Activated naive CD4-positive, alpha-beta T cell treated with anti-CD3 and anti-CD28 coated beads, Interleukin-2, amount 50 U/mL, for 24 hours (primary cell): ENCODE measurements around the gene SLC35F1.
A peak's percentile ranks its signal among the peaks of the same experiment; 100 is the strongest.
"Not testable (repeated sequence)": the region's sequence is repeated elsewhere in the genome, so short reads cannot be mapped to it uniquely, and the experiment has no call there.

Experiments
- H3K27ac Mint-ChIP-seq: one replicate; pipeline ENCODE4 v1.8.0; 2021; ENCODE audit warnings: mild to moderate bottlenecking, mixed read lengths
- H3K27me3 Mint-ChIP-seq: one replicate; pipeline ENCODE4 v1.8.0; 2021; ENCODE audit warnings: mixed read lengths
- H3K36me3 Mint-ChIP-seq: one replicate; pipeline ENCODE4 v1.8.0; 2021; ENCODE audit warnings: mixed read lengths
- H3K4me1 Mint-ChIP-seq: one replicate; pipeline ENCODE4 v1.8.0; 2021; ENCODE audit warnings: mixed read lengths
- H3K4me3 Mint-ChIP-seq: one replicate; pipeline ENCODE4 v1.8.0; 2021; ENCODE audit warnings: mild to moderate bottlenecking, mixed read lengths
- H3K9me3 Mint-ChIP-seq: one replicate; pipeline ENCODE4 v1.8.0; 2021; ENCODE audit warnings: mixed read lengths

Gene SLC35F1

DNA sequence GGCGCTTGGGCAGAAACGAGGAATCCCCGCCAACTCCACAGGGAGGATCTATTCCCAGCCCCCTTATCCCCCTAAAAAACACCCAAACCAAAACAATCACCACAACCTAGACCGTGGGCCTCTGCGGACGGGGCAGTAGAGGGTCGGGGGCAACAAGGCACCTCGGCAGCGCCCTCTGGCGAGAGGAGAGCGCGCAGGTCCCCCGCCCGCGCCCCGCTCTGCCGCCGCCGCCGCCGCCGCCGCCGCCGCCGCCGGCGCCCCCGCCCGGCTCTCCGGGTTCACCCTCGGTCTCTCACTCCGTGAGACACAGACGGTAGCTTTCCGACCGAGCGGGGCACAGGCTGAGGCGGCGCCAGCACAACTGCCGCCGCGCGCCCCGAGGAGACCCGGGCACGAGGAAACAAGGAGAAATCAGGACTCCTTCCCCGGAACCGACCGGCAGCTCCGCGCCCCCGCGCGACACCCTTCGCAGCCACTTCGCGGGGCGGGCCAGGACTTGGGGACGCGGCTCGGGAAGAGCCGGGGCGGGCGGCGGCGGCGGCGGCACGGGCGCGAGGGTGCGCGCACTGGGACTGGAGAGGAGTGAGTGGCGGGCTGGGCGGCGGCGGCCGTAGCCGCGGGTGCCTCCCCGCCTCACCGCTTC is at the start of gene SLC35F1:
Gene SLC35F1 (plus strand): TSS at position 307 of the 643 bp plus-strand sequence.
- Mint-ChIP-seq H3K9me3 (no peaks in the 10 kb centered on the region), H3K27ac (no peak within 1 kb of the TSS), H3K27me3 (peaks cover 55% of the 10 kb centered on the region), H3K36me3 (peaks cover 2% of the 10 kb centered on the region), H3K4me3 (peak within 1 kb of the TSS; percentile 76), H3K4me1 (peaks cover 6% of the 10 kb centered on the region)

- H3K36me3 Mint-ChIP-seq, H3K4me1 Mint-ChIP-seq, H3K4me3 Mint-ChIP-seq, H3K27ac Mint-ChIP-seq, H3K27me3 Mint-ChIP-seq: not testable (repeated sequence)
- peaks cover 11% of the 10 kb centered on the region for H3K9me3 Mint-ChIP-seq
These were observed 48.5 kb upstream of the SLC35F1 start for GRCh38 chr6:117858601-117859000.

GRCh38 chr6:117861545-117861944 is 45.5 kb upstream of the SLC35F1 start:
- peaks cover 11% of the 10 kb centered on the region for H3K9me3 Mint-ChIP-seq
- no peak overlapping the region for H3K27ac Mint-ChIP-seq
- H3K27me3 Mint-ChIP-seq = peaks cover 4% of the 10 kb centered on the region
- H3K4me1 Mint-ChIP-seq = no peaks in the 10 kb centered on the region
- no peaks in the 10 kb centered on the region for H3K36me3 Mint-ChIP-seq
- H3K4me3 Mint-ChIP-seq = no peak overlapping the region

DNA sequence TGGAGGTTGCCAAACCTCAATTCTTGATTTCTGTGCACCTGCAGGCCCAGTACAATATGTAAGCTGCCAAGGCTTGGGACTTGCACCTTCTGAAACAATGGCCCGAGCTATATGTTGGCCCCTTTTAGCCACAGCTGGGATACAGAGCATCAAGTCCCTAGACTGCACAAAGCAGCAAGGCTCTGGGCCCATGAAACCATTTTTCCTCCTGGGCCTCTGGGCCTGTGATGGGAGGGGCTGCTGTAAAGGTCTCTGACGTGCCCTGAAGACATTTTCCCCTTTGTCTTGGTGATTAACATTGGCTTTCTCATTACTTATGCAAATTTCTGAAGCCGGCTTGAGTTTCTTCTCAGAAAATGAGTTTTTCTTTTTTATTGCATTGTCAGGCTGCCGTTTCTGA is 40.5 kb upstream of the SLC35F1 start:
- H3K4me1 Mint-ChIP-seq = no peaks in the 10 kb centered on the region
- peaks cover 7% of the 10 kb centered on the region for H3K27me3 Mint-ChIP-seq
- H3K9me3 Mint-ChIP-seq = peaks cover 9% of the 10 kb centered on the region
- no peaks in the 10 kb centered on the region for H3K36me3 Mint-ChIP-seq
- no peak overlapping the region for H3K27ac Mint-ChIP-seq
- no peak overlapping the region for H3K4me3 Mint-ChIP-seq

GRCh38 chr6:117870486-117871242 is 36.4 kb upstream of the SLC35F1 start:
- Mint-ChIP-seq H3K4me3 (no peak overlapping the region), H3K4me1 (no peaks in the 10 kb centered on the region)

DNA sequence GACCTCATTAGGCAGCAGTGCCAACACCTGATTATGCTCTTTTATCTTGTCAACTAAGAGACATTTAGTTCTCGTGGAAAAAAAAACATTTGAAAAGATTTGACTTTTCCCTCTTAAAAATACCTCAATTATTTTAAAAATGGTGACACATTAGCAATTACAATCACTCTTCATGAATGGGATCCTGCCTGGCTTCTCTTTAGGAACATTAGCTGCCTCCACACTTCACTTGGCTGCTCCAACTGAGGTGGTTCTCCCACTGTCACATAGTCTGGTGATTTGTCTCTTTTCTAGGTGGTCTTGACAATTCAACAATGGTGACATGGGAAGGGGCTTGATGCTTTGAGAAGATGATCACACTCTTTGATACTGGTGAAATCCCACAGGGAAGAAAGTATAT is 26.2 kb upstream of the SLC35F1 start:
- Mint-ChIP-seq H3K4me3 (no peak overlapping the region), H3K27me3 (peaks cover 10% of the 10 kb centered on the region), H3K4me1 (no peaks in the 10 kb centered on the region), H3K27ac (no peak overlapping the region), H3K36me3 (no peaks in the 10 kb centered on the region), H3K9me3 (no peaks in the 10 kb centered on the region)

More at GRCh38 chr6:117870486-117871242, 36.4 kb upstream of the SLC35F1 start:
- Mint-ChIP-seq H3K27ac (no peak overlapping the region), H3K27me3 (peaks cover 7% of the 10 kb centered on the region), H3K9me3 (peaks cover 9% of the 10 kb centered on the region), H3K36me3 (no peaks in the 10 kb centered on the region)

GRCh38 chr6:117890172-117890571 is 16.9 kb upstream of the SLC35F1 start:
- H3K36me3 Mint-ChIP-seq = no peaks in the 10 kb centered on the region
- H3K4me3 Mint-ChIP-seq = no peak overlapping the region
- no peaks in the 10 kb centered on the region for H3K9me3 Mint-ChIP-seq
- no peaks in the 10 kb centered on the region for H3K4me1 Mint-ChIP-seq
- peaks cover 5% of the 10 kb centered on the region for H3K27me3 Mint-ChIP-seq
- H3K27ac Mint-ChIP-seq = no peak overlapping the region

GRCh38 chr6:117906507-117906957 is 532 bp upstream of the SLC35F1 start:
- H3K27ac Mint-ChIP-seq = no peak overlapping the region
- peaks cover 53% of the 10 kb centered on the region for H3K27me3 Mint-ChIP-seq

DNA sequence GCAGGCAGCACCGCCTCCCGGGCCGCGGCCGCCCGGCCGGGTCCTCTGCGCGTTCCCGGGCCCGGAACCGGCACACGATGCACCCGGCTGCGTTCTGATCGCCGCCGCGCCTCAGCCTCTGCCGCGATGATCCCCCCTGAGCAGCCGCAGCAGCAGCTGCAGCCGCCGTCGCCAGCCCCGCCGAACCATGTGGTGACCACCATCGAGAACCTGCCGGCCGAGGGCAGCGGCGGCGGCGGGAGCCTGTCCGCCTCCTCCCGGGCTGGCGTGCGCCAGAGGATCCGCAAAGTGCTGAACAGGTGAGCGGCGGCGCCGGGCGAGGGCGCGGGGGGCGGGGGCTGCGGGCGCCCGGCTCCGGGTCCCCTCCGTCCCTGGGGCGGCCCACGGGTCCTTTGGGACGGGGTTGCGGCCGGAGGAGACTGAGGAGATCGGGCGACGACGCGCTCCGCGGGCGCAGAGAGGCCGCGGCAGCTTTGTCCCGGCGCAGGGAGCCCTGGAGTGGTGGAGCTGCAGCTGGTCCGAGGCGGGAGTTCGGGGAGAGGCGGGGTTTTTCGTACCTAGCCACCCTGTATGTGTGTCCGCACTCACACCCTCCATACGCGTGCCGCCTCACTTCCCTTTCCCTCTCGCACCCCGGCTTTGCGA is 659 bp downstream of the SLC35F1 start:
- no peak overlapping the region for H3K4me3 Mint-ChIP-seq
- peaks cover 2% of the 10 kb centered on the region for H3K36me3 Mint-ChIP-seq
- H3K27ac Mint-ChIP-seq = no peak overlapping the region
- H3K9me3 Mint-ChIP-seq = no peaks in the 10 kb centered on the region
- peaks cover 6% of the 10 kb centered on the region for H3K4me1 Mint-ChIP-seq
- H3K27me3 Mint-ChIP-seq = peaks cover 58% of the 10 kb centered on the region

More at GRCh38 chr6:117906507-117906957, 532 bp upstream of the SLC35F1 start:
- Mint-ChIP-seq H3K36me3 (peaks cover 2% of the 10 kb centered on the region), H3K4me3 (peak overlapping the region; percentile 64), H3K9me3 (no peaks in the 10 kb centered on the region), H3K4me1 (peaks cover 6% of the 10 kb centered on the region)

DNA sequence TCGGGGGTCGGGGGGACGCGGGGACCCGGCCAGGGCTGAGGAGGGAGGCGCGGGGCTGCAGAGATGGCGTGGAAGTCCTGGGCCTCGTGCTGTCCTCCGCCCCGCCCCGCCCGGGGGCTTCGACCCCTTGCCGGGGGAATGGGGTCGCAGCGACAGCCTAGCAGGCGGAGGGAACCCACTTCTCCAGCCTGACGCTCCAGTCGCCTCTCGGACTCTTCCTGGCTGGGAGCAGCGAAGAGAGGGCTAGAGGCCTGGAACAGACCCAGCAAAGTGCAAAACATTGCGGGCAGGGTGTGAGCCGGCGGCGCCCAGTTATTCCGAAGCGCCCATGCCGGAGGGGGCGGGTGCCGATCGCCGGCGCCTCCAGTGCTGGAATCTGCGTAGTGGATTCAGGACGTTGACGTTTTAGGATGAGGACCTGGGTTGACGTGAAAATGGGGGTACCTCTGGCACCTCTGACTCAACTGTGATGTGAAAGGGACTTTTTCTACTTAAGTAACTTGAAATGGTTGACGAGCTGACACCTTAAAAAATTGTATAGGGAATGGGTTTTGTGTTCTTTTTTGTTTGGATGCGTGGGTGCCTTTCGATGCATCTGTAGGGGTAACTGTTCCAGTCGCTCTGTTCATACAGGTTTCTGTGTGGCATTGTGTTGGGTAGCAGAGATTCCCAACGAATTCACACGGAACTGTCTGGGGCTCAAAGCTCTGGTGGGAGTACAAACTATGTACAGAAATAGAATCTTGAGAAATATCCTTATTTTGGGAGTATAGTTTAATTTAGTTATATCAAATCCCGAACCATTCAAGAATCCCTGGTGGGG is 1.4 kb downstream of the SLC35F1 start:
- Mint-ChIP-seq H3K27me3 (peaks cover 61% of the 10 kb centered on the region), H3K36me3 (peaks cover 2% of the 10 kb centered on the region), H3K27ac (no peak overlapping the region), H3K4me1 (peaks cover 6% of the 10 kb centered on the region), H3K9me3 (no peaks in the 10 kb centered on the region), H3K4me3 (peak overlapping the region; percentile 70)

DNA sequence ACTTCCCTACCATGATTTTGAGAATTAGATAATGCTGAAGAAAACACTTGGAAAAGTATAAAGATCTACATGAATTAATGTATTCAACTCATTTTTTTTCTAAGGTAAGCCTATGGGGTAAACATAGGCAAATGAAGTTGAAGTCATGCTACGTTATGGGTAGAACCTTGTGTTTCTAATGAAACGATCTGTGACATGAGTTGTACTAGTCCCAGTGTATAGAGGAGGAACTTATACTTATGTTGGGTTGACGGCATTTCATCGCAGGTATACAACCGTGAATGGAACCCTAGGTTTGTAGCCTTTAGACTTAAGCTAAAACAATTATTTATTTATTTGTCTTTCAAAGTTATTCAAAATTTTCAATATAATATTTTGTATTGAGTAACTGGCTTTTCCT is 2.6 kb downstream of the SLC35F1 start:
- Mint-ChIP-seq H3K27ac (no peak overlapping the region), H3K36me3 (peaks cover 2% of the 10 kb centered on the region), H3K27me3 (peaks cover 53% of the 10 kb centered on the region), H3K4me3 (no peak overlapping the region), H3K9me3 (no peaks in the 10 kb centered on the region), H3K4me1 (peaks cover 6% of the 10 kb centered on the region)

- no peaks in the 10 kb centered on the region for H3K9me3 Mint-ChIP-seq
- H3K27ac Mint-ChIP-seq = no peak overlapping the region
- H3K4me3 Mint-ChIP-seq = no peak overlapping the region
- H3K27me3 Mint-ChIP-seq = peaks cover 44% of the 10 kb centered on the region
- peaks cover 6% of the 10 kb centered on the region for H3K4me1 Mint-ChIP-seq
- H3K36me3 Mint-ChIP-seq = peaks cover 2% of the 10 kb centered on the region
These were observed 3.5 kb downstream of the SLC35F1 start for GRCh38 chr6:117910549-117910948.

DNA sequence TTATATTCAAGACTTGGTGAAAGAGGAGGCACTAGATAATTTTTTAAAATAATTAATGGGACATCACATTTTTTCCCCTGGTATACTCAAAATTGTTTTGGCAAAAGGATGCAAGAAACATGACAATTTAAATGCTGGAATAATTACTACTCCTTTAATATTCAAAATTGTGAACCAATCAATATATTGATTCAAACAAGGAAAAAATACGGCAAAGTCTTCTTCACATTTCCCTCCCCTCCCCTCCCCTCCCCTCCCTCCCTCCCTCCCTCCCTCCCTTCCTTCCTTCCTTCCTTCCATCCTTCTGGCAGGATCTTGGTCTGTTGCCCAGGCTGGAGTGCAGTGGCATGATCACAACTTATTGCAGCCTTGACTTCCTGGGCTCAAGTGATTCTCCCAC is 4.1 kb downstream of the SLC35F1 start:
- H3K4me1 Mint-ChIP-seq = peaks cover 6% of the 10 kb centered on the region
- H3K27ac Mint-ChIP-seq = no peak overlapping the region
- H3K27me3 Mint-ChIP-seq = peaks cover 39% of the 10 kb centered on the region
- no peaks in the 10 kb centered on the region for H3K9me3 Mint-ChIP-seq
- H3K36me3 Mint-ChIP-seq = no peaks in the 10 kb centered on the region
- no peak overlapping the region for H3K4me3 Mint-ChIP-seq

DNA sequence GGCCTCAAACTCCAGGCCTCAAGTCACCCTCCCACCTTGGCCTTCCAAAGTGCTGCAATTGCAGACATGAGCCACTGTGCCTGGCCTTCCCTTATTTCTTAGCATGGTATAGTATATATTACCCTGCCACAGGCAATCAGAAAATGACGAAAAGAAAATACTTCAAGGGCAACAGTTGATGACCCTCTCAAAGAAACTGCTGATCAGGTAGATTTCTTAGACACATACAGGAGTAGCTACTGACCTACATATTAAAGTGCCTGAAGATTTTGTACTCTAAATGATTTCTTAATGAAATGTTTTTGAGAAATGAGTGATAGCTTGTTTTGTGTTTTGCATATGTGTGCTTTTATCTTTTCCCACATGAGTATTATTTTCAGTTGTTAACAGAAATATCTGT is 4.6 kb downstream of the SLC35F1 start:
- Mint-ChIP-seq H3K4me3 (no peak overlapping the region), H3K36me3 (no peaks in the 10 kb centered on the region), H3K9me3 (no peaks in the 10 kb centered on the region), H3K27ac (no peak overlapping the region), H3K4me1 (peaks cover 6% of the 10 kb centered on the region), H3K27me3 (peaks cover 34% of the 10 kb centered on the region)

DNA sequence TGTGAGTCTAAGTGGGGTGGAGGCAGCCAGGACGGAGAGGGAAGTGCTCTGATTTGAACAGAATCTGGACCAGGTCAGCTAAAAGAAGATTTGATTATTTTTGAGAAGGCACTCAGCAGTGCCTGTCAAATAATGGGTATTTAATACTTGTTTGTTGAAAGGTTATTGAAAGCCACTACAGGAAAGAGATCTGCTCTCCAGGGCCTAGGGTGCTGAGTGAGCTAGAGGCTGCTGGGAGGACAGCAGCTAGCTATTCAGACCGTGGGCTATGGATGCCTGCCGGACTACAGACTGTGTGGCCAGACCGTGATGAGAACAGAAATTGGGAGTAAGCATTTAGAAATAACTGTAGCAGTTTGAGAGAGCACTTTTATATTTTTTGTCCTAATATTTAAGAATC is 8.8 kb downstream of the SLC35F1 start:
- H3K27me3 Mint-ChIP-seq = peaks cover 14% of the 10 kb centered on the region
- no peaks in the 10 kb centered on the region for H3K36me3 Mint-ChIP-seq
- H3K9me3 Mint-ChIP-seq = no peaks in the 10 kb centered on the region
- H3K27ac Mint-ChIP-seq = no peak overlapping the region
- H3K4me3 Mint-ChIP-seq = no peak overlapping the region
- H3K4me1 Mint-ChIP-seq = no peaks in the 10 kb centered on the region
